Activated T-cell treated with anti-CD3 and anti-CD28 coated beads, Interleukin-2, amount 50 U/mL, for 48 hours (primary cell): ENCODE data around the gene TOB1.
"Not testable (repeated sequence)": the region's sequence is repeated elsewhere in the genome, so short reads cannot be mapped to it uniquely, and the experiment has no call there.

Experiments used
- DNase-seq, 2 experiments: peaks; one replicate each; pipeline ENCODE4 v3.0.0-alpha.2; 2020

TOB1 gene

GRCh38 chr17:50894513-50894912 is 28.4 kb upstream of the TOB1 start:
- DNase-seq: not testable (repeated sequence)

- DNase-seq: no peak
Measured at GRCh38 chr17:50893183-50893993, 27.2 kb upstream of the TOB1 start.

GRCh38 chr17:50892101-50892776 is 26.1 kb upstream of the TOB1 start:
- DNase-seq: no peak

- DNase-seq: no peak
Measured at GRCh38 chr17:50891577-50891989, 25.4 kb upstream of the TOB1 start.

GRCh38 chr17:50890675-50891516 is 24.7 kb upstream of the TOB1 start:
- DNase-seq: no peak

GRCh38 chr17:50889528-50890118 is 23.5 kb upstream of the TOB1 start:
- DNase-seq: peak in 1 of 2 experiments; percentile 7

GRCh38 chr17:50887705-50888245 is 21.6 kb upstream of the TOB1 start:
- peak in 1 of 2 experiments; percentile 13 for DNase-seq

- DNase-seq: peak in 1 of 2 experiments; percentile 12
Measured at GRCh38 chr17:50884439-50885311, 18.5 kb upstream of the TOB1 start.

GRCh38 chr17:50883850-50884438 is 17.8 kb upstream of the TOB1 start:
- DNase-seq: peak in 1 of 2 experiments; percentile 15

GRCh38 chr17:50882851-50883250 is 16.7 kb upstream of the TOB1 start:
- DNase-seq: peak in 1 of 2 experiments; percentile 12

- peak in 1 of 2 experiments; percentile 5 for DNase-seq
Measured at GRCh38 chr17:50881182-50881581, 15.0 kb upstream of the TOB1 start.

GRCh38 chr17:50879086-50879485 is 12.9 kb upstream of the TOB1 start:
- DNase-seq: no peak

- no peak for DNase-seq
Measured at GRCh38 chr17:50877838-50878237, 11.7 kb upstream of the TOB1 start.

- DNase-seq: not testable (repeated sequence)
Measured at GRCh38 chr17:50877042-50877441, 10.9 kb upstream of the TOB1 start.

GRCh38 chr17:50875074-50875473 is 8.9 kb upstream of the TOB1 start:
- no peak for DNase-seq

- peak; percentile 45 to 55 for DNase-seq
Measured at GRCh38 chr17:50872710-50873424, 6.7 kb upstream of the TOB1 start.

GRCh38 chr17:50871898-50872297 is 5.7 kb upstream of the TOB1 start:
- no peak for DNase-seq

- DNase-seq: no peak
Measured at GRCh38 chr17:50871364-50871763, 5.2 kb upstream of the TOB1 start.

- no peak for DNase-seq
Measured at GRCh38 chr17:50868602-50869001, 2.4 kb upstream of the TOB1 start.

- no peak for DNase-seq
Measured at GRCh38 chr17:50868140-50868438, 1.9 kb upstream of the TOB1 start.
